Medulla oblongata (tissue), 1 donor: ENCODE measurements around the gene KIRREL1.

Experiments used
- DNase-seq: peaks from one replicate; pipeline ENCODE4 v3.0.0-alpha.2; 2015; ENCODE audit errors: extremely low spot score

KIRREL1 gene

DNA sequence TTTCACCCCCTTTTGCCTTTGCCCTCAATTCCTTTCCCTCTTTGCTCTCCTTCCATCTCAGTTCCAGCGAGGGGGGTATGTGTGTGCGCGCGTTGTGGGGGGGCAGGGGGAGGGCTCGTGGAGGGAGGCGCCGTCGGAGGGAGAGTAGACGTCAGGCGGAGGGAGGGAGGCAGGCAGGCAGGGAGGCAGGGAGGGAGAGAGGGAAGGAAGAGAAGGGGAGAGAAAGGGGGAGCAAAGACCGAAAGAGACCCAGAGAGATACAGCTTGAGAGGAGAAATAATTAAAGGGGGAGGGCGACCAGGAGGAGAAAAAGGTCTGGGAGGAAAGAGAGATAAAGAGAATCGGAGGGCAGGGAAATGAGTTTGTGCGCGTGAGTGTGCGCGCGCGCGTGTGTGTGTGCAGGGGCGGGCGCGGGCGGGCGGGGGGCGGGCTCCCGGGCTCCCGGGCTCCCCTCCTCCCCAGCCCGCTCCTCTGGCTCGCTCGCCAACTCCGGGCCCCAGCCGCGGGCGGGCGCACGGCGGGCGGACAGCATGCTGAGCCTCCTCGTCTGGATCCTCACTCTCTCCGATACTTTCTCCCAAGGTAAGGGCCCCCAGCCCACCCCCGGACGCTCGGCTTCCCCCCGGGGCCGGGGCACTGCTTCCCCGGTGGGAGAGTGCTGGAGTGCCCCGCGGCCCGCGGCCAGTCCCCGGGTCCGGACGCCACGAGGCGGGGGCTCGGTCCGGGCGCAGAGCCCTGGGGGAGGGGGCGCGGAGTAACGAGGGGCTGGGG is at the start of gene KIRREL1:
TSS of gene KIRREL1 (plus strand) at position 499 of the 771 bp plus-strand sequence. CDS start at position 531, 32 bp downstream.
- peak; percentile 41 for DNase-seq

DNA sequence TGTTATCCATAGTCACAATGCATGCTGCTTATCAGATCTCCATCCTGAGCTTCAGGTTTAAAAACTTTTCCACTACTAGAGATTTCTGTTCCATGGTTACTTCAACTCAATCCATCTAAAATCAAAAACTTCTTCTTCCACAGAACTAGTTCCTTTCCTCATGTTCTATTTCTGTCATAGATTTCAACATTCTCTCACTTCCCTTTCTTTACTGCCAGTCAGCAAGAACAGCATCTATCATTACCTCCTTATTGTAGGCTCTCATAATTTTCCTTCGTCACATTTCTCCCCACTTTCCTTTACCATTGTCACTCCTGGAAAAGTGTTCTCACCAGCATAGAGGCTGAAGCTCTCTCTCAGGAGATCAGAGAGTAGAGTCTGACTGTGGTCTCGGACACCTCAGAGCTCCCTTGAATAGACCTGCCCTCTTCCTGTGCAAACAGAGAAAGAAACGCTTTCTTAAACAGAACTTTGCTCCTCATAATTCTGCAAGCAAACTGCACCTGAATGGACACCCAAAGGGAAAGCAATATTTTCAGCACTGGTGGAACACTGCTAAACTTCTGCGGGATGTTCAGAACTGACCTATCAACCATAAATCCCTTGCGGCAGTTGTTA is 48.7 kb upstream of the KIRREL1 start:
- peak; percentile 75 for DNase-seq

GRCh38 chr1:157948312-157949073 is 45.0 kb upstream of the KIRREL1 start:
- peak; percentile 76 for DNase-seq

GRCh38 chr1:157949074-157949354 is 44.4 kb upstream of the KIRREL1 start:
- no peak for DNase-seq

GRCh38 chr1:157951230-157951629 is 42.2 kb upstream of the KIRREL1 start:
- DNase-seq: no peak

DNA sequence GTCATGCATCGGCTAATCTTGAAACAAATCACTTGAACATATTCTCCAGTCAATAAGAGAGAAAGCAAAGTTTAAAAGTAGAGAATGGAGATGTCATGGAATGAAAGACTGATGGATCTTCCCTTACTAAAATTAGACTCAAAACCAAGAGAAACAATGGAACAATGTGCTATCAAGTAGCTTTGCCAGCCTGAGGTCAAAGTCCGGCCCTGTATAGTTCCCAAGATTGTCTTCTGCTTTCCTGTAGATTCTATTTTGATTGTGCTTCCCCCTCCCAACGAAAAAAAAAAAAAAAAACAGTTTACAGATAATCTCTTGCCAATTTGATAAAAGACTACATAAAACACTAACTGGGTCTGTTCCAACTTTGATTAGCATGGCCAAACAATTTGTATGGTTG is 40.8 kb upstream of the KIRREL1 start:
- DNase-seq: no peak

GRCh38 chr1:157955221-157955620 is 38.2 kb upstream of the KIRREL1 start:
- no peak for DNase-seq

DNA sequence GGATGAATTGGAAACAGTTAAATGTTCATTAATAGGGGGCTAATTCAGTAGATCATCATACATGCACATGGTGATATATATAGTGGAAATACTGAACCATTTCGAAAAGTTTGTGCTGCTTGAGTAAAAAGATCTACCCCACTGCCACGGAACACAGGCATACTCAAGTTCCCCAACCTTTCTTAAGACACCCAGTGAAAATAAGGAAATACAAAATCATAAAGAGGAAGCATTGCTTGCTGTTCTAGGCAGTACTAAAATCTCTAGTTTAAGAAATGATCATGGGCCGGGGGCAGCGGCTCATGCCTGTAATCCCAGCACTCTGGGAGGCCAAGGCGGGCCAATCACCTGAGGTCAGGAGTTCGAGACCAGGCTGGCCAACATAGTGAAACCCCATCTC is 37.6 kb upstream of the KIRREL1 start:
- peak; percentile 19 for DNase-seq

DNA sequence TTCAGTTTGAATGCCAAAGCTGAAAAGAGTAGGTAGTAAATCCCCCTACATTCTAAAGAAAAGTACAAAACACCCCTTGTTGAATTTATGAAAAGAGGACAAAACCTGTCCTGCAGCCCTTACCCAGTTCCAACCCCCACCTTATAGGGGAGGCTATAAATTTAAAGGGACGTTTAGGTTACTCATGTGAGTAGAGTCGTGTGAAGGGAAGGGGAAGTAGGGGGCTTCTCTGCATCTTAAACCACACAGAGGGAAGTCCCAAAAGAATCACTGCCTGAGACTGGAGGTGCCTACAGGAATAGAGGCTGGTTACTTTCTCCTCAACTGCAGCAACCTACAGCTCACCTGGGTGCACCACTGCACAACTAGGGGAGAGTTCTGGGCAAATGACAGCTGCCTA is 36.7 kb upstream of the KIRREL1 start:
- no peak for DNase-seq

- DNase-seq: no peak
These were observed 35.2 kb upstream of the KIRREL1 start for GRCh38 chr1:157958263-157958662.

GRCh38 chr1:157959750-157960149 is 33.7 kb upstream of the KIRREL1 start:
- DNase-seq: no peak

- no peak for DNase-seq
These were observed 32.7 kb upstream of the KIRREL1 start for GRCh38 chr1:157960773-157961172.

DNA sequence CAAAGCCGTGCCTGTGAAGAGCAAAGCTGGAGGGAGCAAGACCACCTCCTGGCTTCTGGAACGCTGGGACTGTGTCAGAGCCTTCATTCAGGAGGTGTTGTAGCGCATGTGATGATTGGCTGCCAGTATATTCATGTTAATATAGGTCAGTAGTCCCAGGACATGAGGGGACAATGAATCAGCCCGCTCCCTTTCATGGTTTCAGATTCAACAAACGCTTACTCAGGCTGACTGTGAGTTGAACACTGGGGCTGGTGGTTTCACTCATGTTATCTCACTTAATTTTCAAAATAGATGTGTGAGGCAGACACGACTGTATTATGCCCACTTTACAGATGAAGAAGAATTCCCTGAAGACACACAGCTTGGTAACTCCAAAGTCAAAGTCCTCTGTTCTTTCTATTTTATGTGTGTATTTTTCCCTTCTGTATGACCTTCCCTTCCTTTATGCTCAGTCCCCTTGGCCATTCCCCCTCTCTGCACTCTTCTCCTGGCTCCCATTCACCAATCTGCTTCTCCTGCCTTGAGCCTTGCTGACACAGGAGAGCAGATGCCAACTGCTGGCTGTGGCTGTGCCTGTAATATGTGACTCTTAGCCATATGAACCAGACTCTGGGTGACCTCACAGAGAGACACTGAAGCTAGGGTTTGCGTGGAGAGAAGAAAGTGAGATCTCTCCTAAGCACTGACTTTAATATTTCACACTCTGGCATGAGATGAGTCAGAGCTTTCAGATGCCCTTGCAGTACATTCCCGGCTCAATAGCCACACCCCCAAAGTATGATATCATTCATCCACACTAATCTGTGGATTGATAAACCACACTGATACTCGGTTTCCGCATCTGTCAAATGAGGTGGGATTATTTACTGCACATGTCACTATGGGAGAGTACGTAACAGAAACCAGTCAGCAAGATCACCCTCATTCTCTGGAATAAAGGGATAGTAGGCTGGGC is 31.4 kb upstream of the KIRREL1 start:
- DNase-seq: no peak

DNA sequence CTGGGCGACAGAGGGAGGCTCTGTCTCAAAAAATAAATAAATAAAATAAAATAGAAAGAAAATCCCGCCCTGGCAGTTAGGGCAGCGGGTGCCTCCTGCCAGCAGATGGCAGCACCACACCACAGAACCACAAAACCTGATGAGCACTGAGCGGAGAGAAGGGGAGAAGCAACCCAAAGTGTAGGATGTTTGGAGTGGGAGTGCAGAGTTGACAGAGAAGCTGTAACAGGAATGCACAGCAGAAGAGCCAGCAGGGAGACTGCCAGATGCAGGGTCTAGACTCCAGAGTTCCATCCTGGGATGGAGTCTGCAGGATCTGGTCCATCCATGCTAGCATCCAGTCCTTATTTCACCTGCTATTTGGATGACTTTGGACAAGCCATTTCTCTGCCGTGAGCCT is 29.7 kb upstream of the KIRREL1 start:
- peak; percentile 87 for DNase-seq

DNA sequence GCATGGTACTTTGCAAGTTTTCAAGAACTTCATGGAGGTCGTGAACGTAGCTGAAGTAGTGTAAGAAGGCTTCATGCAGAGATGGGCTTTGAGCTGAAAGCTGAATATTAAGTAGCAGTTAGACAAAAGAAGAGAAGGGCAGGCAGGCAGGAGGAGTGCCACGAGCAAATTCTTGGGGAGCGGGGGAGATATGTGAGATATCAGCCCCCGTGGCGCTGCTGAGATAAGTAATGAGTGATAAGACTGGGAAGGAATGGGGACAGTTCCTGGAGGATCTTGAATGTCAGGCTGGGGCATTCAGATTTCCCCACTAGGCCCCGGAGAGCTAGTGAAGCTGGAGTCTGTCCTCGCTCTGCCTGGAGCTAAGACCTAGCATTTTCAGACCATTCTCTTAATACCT is 27.9 kb upstream of the KIRREL1 start:
- no peak for DNase-seq

DNA sequence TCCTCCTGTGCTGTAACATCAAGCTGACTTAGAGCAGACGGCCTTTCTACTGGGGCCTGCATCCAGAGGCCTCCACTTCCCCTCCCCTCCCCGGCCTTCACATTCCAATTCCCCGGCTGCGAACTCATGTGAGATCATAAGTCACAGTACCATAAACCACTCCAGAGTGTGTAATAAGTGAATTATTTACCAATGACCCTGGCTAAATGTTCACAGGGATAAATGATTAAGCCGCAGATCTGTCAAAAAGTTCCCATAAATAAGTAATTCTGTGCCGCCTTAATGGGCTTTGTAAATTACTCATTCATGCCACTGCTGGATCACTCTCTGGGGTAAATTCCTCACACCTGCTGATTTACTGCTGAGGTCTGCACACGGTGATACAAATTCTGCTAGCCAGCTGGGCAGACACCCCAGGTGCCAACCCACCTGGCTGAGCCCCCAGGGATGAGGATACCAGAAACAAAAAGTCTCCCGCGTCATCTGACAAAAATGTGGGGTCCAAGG is 27.4 kb upstream of the KIRREL1 start:
- DNase-seq: no peak

- DNase-seq: no peak
These were observed 26.2 kb upstream of the KIRREL1 start for GRCh38 chr1:157967205-157967604.

- no peak for DNase-seq
These were observed 24.9 kb upstream of the KIRREL1 start for GRCh38 chr1:157968508-157968907.

DNA sequence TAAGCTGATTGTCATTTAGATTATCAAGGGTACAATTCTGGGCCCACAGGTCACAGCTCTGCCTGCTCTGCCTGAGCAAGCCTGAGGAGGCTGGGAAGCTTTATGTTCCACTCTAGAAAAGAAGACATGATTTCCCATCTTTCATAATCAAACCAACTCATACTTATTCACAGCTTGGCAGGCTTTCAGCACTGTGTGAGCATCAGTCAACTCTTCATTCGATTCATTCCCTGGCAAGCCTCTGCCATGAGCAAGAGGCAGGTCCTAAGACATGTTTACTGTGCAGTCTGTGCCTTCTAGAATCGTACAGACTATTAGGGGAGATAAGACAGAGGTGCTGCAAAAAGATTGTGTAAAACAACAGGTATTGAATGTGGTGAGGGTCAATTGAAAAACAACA is 24.5 kb upstream of the KIRREL1 start:
- no peak for DNase-seq

DNA sequence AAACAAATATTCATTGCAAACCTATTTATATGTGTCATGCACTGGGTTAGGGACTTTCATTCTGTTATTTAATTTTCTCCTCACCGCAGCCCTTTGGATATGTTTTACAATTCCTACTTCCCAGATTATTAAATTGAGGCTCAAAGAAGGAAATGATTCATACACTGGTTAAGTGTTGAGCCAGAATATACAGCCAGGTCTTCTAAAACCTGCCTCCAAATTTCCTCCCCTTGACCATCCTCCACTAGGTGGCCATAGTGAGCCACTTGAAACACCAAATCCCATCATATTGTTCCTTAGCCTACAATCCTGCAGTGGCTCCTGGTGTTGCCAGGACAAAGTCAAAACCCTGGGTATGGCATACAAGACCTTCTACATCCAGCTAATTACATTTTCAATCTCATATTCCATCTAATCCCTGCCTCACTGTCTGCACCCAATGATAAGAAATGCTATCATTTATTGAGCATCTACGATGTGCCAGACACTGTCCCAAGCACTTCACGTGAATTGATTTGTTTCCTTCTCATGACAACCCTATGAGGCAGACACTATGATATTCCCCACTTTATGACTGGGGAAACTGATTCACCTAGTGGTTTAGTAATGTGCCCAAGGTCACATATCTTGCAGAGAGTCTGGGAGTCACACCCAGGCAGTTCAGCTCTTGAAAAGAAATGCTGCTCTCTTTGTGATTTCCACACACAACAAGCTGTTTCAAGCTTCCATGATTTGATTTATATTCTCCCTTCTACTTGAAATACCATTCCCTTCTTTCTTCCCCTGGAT is 23.6 kb upstream of the KIRREL1 start:
- DNase-seq: peak; percentile 31

- DNase-seq: no peak
These were observed 21.7 kb upstream of the KIRREL1 start for GRCh38 chr1:157971769-157972168.
